Hepatocyte (in vitro differentiated cells): Measurements from ENCODE around the gene MTA1. TPM values are rescaled to one million over a fixed set of nuclear protein-coding genes. Genes with fewer than 3 reads are reported as not detected.

Experiments
- DNase-seq: peaks from one replicate; pipeline ENCODE4 v3.0.0-alpha.2; 2016; ENCODE audit warnings: low spot score
- H2AFZ ChIP-seq: fragments of 200-600 bp; sonication (generic); 2 replicates; pipeline ENCODE4 v1.6.0; 2016; ENCODE audit warnings: antibody characterized with exemption, mild to moderate bottlenecking
- H3K27ac ChIP-seq: fragments of 200-600 bp; sonication (generic); 2 replicates; pipeline ENCODE4 v1.5.1; 2016; ENCODE audit warnings: mild to moderate bottlenecking
- H3K27me3 ChIP-seq: fragments of 200-600 bp; sonication (generic); 2 replicates; pipeline ENCODE4 v1.6.1; 2016
- H3K36me3 ChIP-seq: fragments of 200-600 bp; sonication (generic); replicated peaks from 2 replicates; pipeline ENCODE4 v1.5.1; 2016; ENCODE audit warnings: low read depth; ENCODE audit not compliant: insufficient read depth
- H3K4me1 ChIP-seq: fragments of 200-600 bp; sonication (generic); 2 replicates; pipeline ENCODE4 v1.5.1; 2016; ENCODE audit warnings: mild to moderate bottlenecking, moderate library complexity; ENCODE audit not compliant: insufficient read depth
- H3K4me2 ChIP-seq: fragments of 200-600 bp; sonication (generic); 2 replicates; pipeline ENCODE4 v1.6.0; 2016
- H3K4me3 ChIP-seq: fragments of 200-600 bp; sonication (generic); 2 replicates; pipeline ENCODE4 v1.5.1; 2016; ENCODE audit warnings: mild to moderate bottlenecking
- H3K79me2 ChIP-seq: fragments of 200-600 bp; sonication (generic); 2 replicates; pipeline ENCODE4 v1.6.0; 2017; ENCODE audit warnings: mild to moderate bottlenecking
- H3K9me2 ChIP-seq: fragments of 200-600 bp; sonication (generic); replicated peaks from 2 replicates; pipeline ENCODE4 v1.6.0; 2017; ENCODE audit warnings: mild to moderate bottlenecking; ENCODE audit not compliant: insufficient read depth
- H3K9me3 ChIP-seq: fragments of 200-600 bp; sonication (generic); 2 replicates; pipeline ENCODE4 v1.5.1; 2016; ENCODE audit warnings: low read depth, mild to moderate bottlenecking
- H4K20me1 ChIP-seq: fragments of 200-600 bp; sonication (generic); 2 replicates; pipeline ENCODE4 v1.6.0; 2016; ENCODE audit warnings: mild to moderate bottlenecking; ENCODE audit not compliant: insufficient read depth, poor library complexity, severe bottlenecking
- CTCF ChIP-seq: fragments of 200-600 bp; sonication (generic); IDR thresholded peaks from 2 replicates; pipeline ENCODE4 v1.5.1; 2016; ENCODE audit warnings: antibody characterized with exemption, mild to moderate bottlenecking; ENCODE audit not compliant: poor library complexity
- EZH2 ChIP-seq: fragments of 200-600 bp; sonication (generic); IDR thresholded peaks from 2 replicates; pipeline ENCODE4 v1.6.1; 2016; ENCODE audit warnings: antibody characterized with exemption, mild to moderate bottlenecking, borderline replicate concordance
- EZH2phosphoT487 ChIP-seq: fragments of 200-600 bp; sonication (generic); IDR thresholded peaks from one replicate; pipeline ENCODE4 v1.6.1; 2018; ENCODE audit warnings: antibody characterized with exemption, mild to moderate bottlenecking, low read depth, moderate library complexity; ENCODE audit not compliant: unreplicated experiment, severe bottlenecking
- WGBS: methylation state at CpG from one replicate; pipeline ENCODE4 v1.1.6; 2016; ENCODE audit warnings: low lambda C conversion rate; ENCODE audit errors: missing lambda C conversion rate; 5-methylcytosine and 5-hydroxymethylcytosine counted together
- polyA plus RNA-seq: library from polyadenylated mRNA; unstranded; fragments of >200 nt; fragmentation: Nextera tagmentation; extraction: Ambion mirVana; gene quantifications from 2 replicates; pipeline ENCODE4 v1.2.1, GENCODE V29; 2016
- total RNA-seq: library from RNA; depleted of rRNA; stranded (reverse); fragments of >200 nt; gene quantifications from 2 replicates; pipeline ENCODE4 v1.2.3, GENCODE V29; 2014

MTA1 gene
- total and polyA plus RNA-seq, 2 experiments from 2014 or later, result 48.1 to 52.7 TPM

DNA sequence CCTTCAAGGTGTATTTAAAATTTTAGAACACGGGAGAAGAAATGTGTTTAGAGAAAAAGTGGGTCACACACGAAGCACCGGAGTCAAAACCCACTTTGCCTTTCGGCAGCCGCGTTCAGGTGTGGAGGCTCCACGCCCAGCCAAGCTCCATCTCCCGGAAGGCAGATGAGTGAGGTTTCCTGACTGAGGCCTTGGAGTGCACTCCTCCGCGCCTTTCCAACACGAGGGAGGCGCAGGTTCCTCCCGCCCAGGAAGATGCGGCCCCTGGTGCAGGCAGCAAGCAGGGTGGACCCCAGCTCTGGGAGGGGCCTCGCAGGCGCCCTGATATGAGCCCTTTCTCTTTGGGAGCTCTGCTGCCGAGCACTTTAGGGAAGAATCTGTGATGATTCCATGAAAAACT is 22.5 kb downstream of the MTA1 start:
- H3K36me3 ChIP-seq, result no peaks in the 10 kb centered on the region
- H2AFZ ChIP-seq, result no peak overlapping the region
- no peak overlapping the region for H3K27ac ChIP-seq
- H4K20me1 ChIP-seq, result peaks cover 12% of the 10 kb centered on the region
- no peaks in the 10 kb centered on the region for H3K4me1 ChIP-seq
- H3K27me3 ChIP-seq, result no peaks in the 10 kb centered on the region
- DNase-seq, result no peak
- H3K9me2 ChIP-seq, result no peaks in the 10 kb centered on the region
- peaks cover 12% of the 10 kb centered on the region for H3K79me2 ChIP-seq
- no peak overlapping the region for H3K4me2 ChIP-seq
- no peak for TF ChIP-seq EZH2phosphoT487
- TF ChIP-seq CTCF, result no peak
- TF ChIP-seq EZH2, result no peak
- H3K9me3 ChIP-seq, result no peaks in the 10 kb centered on the region
- WGBS, result 85% methylated on average over 17 of the region's 17 CpGs
- no peak overlapping the region for H3K4me3 ChIP-seq

GRCh38 chr14:105442834-105443233 is 23.2 kb downstream of the MTA1 start:
- H3K4me2 ChIP-seq, result no peak overlapping the region
- TF ChIP-seq CTCF, result no peak
- no peak for TF ChIP-seq EZH2
- TF ChIP-seq EZH2phosphoT487, result no peak
- WGBS, result 87% methylated on average over 12 of the region's 12 CpGs
- no peak overlapping the region for H2AFZ ChIP-seq
- H3K4me1 ChIP-seq, result no peaks in the 10 kb centered on the region
- no peaks in the 10 kb centered on the region for H3K9me2 ChIP-seq
- DNase-seq, result no peak
- H3K9me3 ChIP-seq, result no peaks in the 10 kb centered on the region
- no peaks in the 10 kb centered on the region for H3K27me3 ChIP-seq
- no peaks in the 10 kb centered on the region for H3K36me3 ChIP-seq
- H4K20me1 ChIP-seq, result peaks cover 6% of the 10 kb centered on the region
- H3K79me2 ChIP-seq, result peaks cover 5% of the 10 kb centered on the region
- H3K4me3 ChIP-seq, result no peak overlapping the region
- H3K27ac ChIP-seq, result no peak overlapping the region

DNA sequence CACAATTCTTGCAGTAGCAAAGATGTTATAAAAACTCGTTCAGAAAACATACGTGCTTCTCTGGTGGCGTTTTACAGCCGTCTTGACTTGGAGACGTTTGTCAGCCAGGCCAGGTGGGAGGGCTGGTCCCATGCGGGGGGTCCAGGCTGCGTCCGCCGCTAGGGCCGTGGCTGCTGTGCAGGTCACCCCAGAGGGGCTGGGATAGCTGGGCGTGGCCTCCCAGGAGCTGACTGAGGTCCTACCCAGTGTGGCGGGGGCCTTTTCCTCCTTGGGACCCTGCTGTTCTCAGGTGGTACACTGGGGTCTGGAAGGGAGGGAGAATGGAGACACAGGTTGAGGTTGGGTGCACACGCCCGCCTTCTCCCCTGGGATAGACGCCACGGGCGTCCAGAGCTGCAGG is 25.2 kb downstream of the MTA1 start:
- no peak for DNase-seq
- Histone ChIP-seq H3K9me2 (no peaks in the 10 kb centered on the region), H3K4me2 (no peak overlapping the region), H2AFZ (no peak overlapping the region), H3K4me3 (no peak overlapping the region), H3K27me3 (no peaks in the 10 kb centered on the region), H3K9me3 (no peaks in the 10 kb centered on the region), H3K79me2 (peaks cover 2% of the 10 kb centered on the region), H4K20me1 (no peaks in the 10 kb centered on the region), H3K27ac (no peak overlapping the region), H3K36me3 (no peaks in the 10 kb centered on the region), H3K4me1 (no peaks in the 10 kb centered on the region)
- 92% methylated on average over 17 of the region's 17 CpGs for WGBS
- TF ChIP-seq EZH2 (no peak), EZH2phosphoT487 (no peak), CTCF (no peak)

GRCh38 chr14:105445290-105445689 is 25.7 kb downstream of the MTA1 start:
- Histone ChIP-seq H4K20me1 (no peaks in the 10 kb centered on the region), H3K27me3 (no peaks in the 10 kb centered on the region), H3K4me3 (no peak overlapping the region), H3K9me3 (no peaks in the 10 kb centered on the region), H3K4me1 (no peaks in the 10 kb centered on the region), H2AFZ (no peak overlapping the region), H3K4me2 (no peak overlapping the region), H3K36me3 (no peaks in the 10 kb centered on the region), H3K9me2 (no peaks in the 10 kb centered on the region), H3K79me2 (no peaks in the 10 kb centered on the region), H3K27ac (no peak overlapping the region)
- no peak for TF ChIP-seq EZH2phosphoT487
- no peak for TF ChIP-seq CTCF
- TF ChIP-seq EZH2, result no peak
- WGBS, result 93% methylated on average over 20 of the region's 24 CpGs
- DNase-seq, result no peak
